ENCODE results near the gene CPT1C.
A peak's percentile ranks its signal among the peaks of the same experiment; 100 is the strongest.

CPT1C gene

DNA sequence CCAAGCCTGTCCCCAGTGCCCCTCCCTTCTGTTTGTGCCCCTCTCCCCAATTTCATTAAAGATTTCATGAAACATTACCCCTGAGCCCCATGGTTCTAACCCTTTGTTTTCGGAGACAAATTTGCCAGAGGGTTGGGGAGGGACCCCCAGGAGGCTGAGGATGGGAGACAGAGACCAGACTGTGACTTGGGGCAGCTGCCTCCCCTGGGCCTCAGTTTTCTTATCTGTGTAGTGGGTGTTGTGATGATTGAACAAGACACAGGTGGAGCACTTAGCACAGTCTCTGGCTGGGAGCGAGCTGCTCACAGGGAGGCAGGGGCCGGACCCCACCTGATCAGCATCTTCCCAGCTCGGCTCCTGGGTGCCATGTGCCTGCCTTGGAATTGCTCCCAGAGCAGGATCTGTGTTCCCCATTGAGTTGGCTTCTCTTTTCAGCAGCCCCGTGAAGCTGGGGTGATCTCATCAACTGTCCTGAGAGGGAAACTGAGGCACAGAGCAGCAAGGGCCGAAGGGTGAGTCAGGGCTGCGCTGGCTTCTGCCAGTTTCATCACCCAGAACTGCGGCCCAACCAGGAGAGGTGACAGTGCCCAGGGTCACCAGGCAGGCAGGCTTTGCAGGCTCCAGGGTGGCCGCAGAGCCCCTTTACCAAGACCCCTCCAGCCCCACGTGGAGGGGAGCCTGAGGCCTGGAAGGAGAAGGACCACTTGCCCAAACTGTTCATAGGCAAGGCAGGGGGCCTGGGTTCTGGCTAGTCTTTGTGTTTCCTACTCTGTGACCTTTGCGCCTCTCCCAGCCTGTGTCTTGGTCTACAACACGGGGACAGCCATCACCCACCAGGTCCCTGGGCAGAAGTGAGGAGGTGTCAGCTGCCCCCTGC is 32.1 kb upstream of the CPT1C start:
- no peak overlapping the region for H3K4me3 ChIP-seq (ENCODE audit: low read depth, low read length)
- DNase-seq (ENCODE audit: low read depth): no peak

DNA sequence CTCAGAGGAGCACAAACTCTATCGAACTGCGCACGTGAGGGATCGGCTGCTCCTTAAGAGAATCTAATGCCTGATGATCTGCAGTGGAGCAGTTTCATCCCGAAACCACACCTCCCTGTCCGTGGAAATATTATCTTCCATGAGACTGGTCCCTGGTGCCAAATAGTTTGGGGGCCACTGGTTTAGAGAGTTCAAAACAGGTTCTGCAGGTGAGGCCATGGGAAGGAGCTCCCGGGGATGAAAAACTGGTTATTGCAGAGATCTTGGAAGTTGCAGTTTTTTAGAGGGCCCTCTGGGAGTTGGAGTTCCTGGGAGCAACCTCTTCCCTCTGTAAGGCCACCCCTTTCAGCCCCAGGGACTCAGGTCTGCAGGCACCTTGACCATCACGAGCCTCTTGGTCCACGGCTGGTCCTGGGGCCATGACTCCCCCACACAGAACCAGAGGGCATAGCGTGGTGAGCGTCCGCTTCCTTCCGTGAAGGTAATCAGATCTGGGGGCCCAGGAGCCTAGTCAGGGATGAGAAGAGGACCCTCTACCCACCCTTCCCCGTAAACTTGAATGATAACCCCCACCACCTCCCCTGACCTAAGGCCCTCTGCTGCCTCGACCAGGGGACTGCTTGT is 30.5 kb upstream of the CPT1C start:
- no peak overlapping the region for H3K4me3 ChIP-seq (ENCODE audit: low read depth, low read length)
- DNase-seq (ENCODE audit: low read depth): no peak

DNA sequence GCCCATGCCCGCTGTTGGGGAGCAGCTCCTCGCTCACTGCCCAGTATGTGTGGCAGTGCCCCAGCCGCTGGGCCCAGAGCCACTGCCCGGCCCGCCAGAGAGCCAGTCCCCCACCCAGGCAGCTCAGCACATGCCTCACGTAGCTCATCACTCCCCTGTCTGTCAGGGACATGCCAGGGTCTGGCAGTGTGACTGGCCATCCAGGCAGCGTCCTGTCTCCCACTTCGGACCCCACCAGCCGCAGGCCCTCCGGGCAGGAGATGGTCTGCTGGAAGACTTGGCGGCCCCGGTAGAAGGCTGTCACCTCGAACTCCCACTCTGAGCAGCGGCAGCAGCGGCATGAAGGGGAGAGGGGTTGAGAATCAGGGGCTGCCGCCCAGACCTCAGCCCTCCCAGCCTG is 28.9 kb upstream of the CPT1C start:
- DNase-seq (ENCODE audit: low read depth): no peak
- H3K4me3 ChIP-seq (ENCODE audit: low read depth, low read length): no peak overlapping the region

DNA sequence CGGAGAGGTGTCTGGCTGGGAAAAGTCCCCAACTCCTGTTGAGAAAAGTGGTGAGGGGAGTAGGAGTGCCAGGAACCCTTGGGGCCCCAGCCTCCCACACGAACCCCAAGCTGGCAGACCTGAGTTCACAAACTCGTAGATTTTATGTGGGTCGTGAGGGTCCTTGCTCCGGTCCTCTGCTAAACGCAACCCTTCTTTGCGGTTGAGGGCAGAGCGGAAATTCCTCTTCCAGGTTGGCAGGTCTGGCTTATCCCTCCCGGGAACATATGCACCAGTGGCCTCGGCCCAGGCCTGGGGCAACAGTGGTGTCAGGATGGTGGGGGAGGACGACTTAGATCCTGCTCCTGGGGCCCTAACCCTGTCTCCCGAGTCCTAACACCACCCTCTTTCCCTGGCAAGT is 27.7 kb upstream of the CPT1C start:
- no peak overlapping the region for H3K4me3 ChIP-seq (ENCODE audit: low read depth, low read length)
- no peak for DNase-seq (ENCODE audit: low read depth)

DNA sequence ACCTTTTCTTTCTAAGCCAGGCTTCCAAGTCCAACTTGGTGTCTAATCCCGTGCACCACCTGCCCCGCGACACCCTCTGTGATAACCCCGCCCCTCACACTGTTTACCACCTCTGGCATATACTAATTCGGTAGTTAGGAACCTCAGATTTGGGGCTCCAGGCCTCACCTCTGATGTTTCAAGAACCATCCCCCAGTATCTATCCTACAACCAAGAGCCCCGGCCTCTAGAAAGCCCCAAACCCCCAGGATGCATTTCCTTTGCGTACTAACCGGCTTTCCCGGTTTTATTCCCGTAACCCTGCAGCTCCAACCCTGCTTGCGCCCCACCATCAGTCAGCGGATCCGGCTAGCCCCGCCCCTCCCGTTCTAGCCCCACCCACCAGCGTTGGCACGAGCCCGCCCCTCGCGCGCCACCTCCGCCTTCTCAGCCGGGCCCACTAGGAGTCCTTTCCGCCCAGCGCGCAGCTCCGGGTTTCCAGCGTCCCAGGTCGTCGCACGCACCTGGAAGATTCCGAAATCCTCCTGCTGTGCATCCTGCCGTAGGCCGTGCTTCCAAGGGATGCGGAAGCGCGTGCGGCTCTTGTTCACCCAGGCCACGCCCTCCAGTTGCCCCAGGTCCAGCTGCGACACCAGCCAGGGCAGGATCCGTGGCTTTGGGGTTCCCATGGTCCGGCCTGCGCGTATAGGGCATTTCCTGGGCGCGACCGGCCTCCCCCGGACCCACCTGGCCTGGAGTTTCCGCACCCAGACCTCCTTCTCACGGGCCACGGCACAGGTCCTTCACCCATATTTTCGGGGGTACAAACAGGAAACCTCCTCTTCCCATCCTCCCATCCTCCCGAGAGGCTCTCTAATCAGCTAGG is 26.5 kb upstream of the CPT1C start:
- DNase-seq (ENCODE audit: low read depth): peak; percentile 41

DNA sequence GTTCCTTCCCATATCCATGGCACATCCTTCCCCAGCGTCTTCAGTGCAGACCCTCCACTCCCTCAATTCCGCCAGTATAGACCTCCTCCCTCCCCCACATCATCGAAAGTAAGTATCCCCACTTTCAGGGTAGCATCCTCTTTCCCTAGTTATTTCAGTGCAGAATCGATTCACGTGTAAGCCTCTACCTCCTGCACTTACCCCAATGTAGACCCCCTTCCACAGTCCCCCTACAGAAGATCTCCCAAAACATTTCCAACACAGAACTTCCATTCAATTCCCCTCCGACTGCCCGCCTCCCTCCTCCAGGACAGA is 25.9 kb upstream of the CPT1C start:
- peak overlapping the region; percentile 95 for H3K4me3 ChIP-seq (ENCODE audit: low read depth, low read length)
- no peak for DNase-seq (ENCODE audit: low read depth)

More for the DNA sequence above, 26.5 kb upstream of the CPT1C start:
- H3K4me3 ChIP-seq (ENCODE audit: low read depth, low read length): peak overlapping the region; percentile 95

DNA sequence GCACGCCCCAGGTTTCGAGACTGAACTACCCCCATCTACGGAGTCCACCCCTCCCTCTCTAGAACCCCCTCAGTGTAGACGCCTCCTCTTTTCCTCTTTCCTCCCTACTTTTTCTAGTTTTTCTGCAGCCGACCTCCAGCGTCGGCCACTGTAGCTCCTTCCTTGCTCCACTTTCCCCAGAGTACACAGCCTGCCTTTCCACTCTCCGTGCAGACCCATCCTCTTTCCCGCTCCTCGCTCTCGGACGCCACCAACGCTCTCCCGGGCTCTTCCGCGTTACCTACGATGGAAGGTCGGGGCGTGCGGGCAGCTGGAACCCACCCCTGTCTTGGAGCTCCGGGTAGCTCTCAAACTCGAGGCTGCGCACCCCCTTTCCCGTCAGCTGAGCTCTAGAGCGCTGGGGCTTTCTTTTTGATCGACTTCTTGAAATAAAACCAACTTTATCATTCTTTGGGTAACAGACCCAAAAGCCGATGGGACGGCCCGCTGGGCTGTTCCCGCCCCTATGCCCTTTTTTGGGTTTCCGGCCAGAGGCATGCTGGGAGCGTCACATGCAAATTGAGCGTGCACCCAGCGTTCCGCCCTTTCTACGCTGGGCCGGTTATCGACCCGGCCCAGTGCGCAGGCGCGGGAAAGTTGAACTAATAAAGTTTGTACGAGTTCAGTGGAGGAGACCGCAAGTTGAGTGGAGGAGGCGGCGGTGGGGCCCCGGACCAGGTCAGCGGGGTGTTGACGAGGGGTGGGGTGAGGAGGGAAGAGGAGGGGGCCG is 25.4 kb upstream of the CPT1C start, which contains the start of the genes BCL2L12 and IRF3:
BCL2L12 (plus strand) TSS at position 583 of the 769 bp plus-strand sequence. CDS start 760 bp downstream, outside the sequence.
IRF3 (minus strand) TSS at position 507 of the 769 bp plus-strand sequence. CDS start 1,019 bp downstream, outside the sequence.
- H3K4me3 ChIP-seq (ENCODE audit: low read depth, low read length): peak within 1 kb of the TSS; percentile 95
- DNase-seq (ENCODE audit: low read depth): peak; percentile 83

DNA sequence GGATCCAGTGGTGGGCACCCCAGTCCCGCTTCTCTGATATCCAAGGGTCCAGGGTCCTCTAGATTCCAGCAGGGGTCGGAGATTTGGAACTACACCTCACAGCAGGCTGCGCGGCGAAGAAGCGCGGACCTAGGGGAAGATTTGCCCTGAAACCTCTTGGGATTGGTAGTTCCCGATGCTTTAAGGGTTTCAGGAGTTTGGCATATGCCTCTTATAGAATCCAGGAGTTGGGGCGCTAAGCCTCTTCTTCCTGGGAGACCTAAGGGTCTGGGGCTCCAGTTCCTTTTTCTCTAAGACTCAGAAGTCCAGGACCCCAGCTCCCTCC is 24.8 kb upstream of the CPT1C start:
- peak overlapping the region; percentile 95 for H3K4me3 ChIP-seq (ENCODE audit: low read depth, low read length)
- DNase-seq (ENCODE audit: low read depth): no peak

DNA sequence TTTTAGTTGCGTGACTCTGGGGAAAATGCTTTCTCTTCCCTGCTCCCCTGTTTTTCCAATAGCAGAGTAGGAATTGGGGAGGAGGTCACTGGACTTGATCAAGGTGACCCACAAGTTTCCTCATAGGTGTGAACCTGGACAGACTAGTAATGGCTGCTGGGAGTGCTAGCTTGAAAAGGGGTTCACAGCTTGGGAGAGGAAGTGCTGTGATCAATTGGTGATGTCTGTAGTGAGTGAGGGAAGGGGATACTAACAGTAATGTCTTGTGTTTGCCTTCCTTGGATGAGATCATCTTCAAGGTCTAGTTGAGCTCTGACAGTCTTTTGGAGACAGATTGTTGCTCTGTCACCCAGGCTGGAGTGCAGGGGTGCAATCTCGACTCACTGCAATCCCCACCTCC is 23.4 kb upstream of the CPT1C start:
- H3K4me3 ChIP-seq (ENCODE audit: low read depth, low read length): no peak overlapping the region
- no peak for DNase-seq (ENCODE audit: low read depth)

DNA sequence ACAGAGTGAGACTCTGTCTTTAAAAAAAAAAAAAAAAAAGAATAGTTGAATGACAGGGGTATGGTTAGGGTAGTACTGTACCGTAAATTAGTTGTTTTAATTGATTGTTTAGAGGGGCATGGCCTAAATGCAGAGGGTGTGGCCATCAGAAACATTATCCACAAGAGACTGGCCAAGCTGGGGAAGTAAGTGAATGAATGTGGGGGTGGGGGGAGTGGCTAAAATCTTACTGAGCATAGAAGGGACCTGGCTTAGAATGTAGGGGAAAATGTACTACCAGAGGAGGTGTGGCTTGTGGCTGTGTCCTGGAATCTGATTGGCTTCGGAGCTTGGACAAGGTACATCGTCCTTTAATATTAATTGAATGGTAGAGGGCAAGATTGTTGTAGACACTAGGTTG is 21.4 kb upstream of the CPT1C start:
- DNase-seq (ENCODE audit: low read depth): no peak
- H3K4me3 ChIP-seq (ENCODE audit: low read depth, low read length): no peak overlapping the region

DNA sequence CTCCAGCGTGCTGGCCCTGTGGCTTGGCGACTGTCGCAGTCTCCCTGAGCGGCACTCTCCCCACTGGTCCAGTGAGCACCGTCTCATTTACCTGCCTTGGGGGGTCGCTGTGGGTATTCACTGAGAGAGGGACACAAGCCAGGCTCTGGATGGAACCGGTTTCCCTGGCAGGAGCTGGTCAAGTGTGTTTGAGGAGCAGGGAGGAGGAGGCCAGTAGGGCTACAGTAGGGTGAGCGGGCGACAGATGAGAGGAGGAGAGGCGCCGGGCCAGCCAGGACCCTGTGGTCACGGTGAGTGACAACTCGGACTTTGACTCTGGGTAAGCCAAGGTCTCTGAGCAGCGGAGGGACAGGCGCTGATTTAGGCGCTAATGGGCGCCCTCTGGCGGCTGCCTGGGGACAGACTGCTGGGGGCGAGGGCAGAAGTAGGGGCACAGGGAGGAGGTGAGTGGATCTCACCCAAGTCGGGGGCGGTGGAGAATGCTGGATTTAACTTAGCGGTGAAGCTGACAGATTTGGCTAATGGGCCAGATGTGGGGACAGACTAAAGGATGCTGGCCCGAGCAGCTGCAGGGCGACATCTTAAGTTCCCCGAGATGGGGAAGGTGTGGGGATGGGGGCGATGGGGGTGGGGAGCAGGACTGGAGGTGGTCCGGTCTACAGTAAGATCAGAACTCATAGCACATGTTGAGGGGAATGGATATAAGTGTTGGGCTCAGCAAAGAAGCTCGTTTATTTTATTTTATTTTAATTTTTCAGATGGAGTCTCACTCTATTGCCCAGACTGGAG is 18.6 kb upstream of the CPT1C start:
- no peak overlapping the region for H3K4me3 ChIP-seq (ENCODE audit: low read depth, low read length)
- no peak for DNase-seq (ENCODE audit: low read depth)

DNA sequence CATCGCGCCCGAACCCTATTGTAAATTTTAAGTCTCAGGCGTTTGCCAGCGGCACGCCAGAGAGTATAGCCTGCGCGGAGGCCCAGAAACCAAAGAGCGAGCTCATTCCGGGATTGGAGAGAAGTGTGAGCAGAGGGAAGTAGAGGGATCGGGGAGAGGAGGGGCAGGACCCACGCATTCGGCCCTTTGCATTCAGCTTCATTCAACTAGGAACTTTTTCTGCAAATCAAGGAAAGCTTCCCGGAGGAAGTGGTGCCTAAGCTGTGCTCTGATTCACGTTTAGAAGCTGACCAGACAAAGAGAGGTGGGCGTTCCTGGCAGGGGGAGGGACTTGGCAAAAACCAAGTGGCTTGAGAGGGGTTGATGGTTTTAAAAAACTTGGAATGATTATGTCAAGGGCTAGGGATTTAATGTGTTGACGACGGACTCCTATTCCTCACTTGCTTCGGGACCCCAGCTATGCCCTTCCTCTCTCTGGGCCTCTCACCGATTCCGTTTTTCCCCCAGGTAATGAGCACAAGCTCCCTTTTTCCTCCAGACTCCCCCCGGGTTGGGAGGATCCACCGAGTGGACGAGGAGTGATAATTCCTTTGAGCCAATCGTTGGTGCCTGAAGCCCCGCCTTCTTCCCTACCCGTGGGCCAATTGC is 14.7 kb upstream of the CPT1C start:
- DNase-seq (ENCODE audit: low read depth): peak; percentile 74
- H3K4me3 ChIP-seq (ENCODE audit: low read depth, low read length): peak overlapping the region; percentile 45

DNA sequence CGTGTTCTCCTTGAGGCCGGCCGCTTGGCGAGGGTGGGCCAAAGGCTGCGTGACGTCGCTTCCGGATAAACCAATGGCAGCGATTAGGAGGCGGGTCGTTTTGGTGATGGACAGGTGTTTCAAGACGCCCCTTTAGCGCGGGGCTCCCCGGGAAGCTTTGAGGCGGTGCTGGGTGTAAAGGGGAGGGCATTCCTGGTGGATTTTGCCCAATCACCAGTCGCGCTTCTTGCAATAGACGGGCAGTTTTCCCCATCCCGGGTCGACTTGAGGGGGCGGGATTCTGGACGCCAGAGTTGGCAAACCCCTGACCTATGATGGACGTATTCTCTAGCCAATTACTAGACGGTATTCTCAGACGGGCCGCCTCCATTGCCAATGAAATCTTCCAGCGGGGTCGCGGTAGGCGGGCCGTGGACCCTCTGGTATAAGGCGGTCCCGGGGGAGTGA is 14.1 kb upstream of the CPT1C start:
- peak overlapping the region; percentile 100 for H3K4me3 ChIP-seq (ENCODE audit: low read depth, low read length)
- DNase-seq (ENCODE audit: low read depth): peak; percentile 100

DNA sequence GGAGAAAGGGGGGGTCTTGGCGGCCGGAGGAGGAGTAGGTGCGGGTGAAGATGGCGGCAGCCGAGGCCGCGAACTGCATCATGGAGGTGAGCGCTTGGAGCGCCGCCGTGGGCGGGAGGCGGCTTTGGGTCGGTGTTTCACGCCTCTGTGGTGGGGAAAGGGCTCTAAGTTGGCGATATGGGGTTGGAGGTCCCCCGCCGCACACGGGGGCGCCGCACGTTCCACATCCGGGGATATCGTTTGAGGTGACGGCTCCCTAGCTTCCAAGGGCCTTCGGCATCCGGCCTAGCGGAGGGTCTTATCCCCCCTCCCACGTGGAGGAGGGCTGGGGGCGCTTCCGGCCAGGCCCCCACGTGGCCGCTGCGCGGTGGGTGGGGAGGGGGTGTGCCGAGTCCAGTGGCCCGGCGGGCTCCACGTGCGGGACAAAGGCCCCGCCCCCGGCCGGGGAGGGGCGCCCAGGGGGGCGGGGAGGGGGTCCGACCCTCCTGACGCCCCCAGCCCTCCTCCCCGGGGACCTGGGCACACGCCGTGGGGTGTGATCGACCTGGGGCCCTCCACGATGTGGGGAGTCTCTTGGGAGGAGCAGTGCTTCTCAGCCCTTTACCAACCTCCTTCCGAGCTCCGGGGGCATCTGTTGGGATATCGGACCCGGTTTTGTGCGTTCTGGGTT is 13.6 kb upstream of the CPT1C start, which contains the start of gene PRMT1:
PRMT1 (plus strand) TSS at position 41 of the 670 bp plus-strand sequence; CDS start at position 51, 10 bp downstream.
- H3K4me3 ChIP-seq (ENCODE audit: low read depth, low read length): peak within 1 kb of the TSS; percentile 100
- no peak for DNase-seq (ENCODE audit: low read depth)

DNA sequence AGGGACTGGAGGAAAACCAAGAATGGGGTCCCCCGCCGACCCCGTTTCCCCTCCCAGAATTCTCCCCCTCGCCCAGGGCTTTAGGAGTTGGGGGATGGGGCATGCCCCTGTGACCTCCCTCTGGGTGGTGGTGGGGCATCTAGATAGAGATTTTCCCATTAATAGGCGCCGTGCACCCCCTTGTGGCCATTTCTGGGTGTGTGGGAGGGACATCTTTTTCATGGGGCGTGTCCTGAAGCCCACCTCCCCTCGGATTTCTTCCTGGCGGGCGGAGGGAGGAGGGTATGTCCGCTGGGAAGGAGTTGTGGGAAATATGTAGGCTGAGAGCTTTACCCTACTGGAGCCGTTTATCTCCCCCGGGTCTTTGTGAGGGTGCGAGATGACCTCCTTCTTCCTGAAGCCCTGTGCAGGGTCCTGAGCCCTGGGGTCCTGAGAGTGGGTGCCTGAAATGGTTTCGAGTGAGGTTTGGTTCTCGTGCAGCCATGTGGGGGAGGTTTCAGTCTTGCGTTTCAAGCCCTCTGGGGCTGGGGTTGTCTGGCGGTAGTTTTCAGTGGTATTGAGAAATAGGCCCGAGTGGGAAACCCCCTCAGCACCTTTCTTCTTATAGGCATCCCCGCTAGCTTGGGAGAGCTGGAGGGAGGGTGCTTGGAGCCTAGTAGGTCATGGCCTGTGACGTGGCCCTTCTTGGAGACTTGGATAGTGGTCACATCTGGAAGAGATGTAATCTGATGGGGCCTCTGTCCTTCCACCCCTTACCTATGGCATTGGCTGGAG is 12.8 kb upstream of the CPT1C start:
- peak; percentile 13 for DNase-seq (ENCODE audit: low read depth)

DNA sequence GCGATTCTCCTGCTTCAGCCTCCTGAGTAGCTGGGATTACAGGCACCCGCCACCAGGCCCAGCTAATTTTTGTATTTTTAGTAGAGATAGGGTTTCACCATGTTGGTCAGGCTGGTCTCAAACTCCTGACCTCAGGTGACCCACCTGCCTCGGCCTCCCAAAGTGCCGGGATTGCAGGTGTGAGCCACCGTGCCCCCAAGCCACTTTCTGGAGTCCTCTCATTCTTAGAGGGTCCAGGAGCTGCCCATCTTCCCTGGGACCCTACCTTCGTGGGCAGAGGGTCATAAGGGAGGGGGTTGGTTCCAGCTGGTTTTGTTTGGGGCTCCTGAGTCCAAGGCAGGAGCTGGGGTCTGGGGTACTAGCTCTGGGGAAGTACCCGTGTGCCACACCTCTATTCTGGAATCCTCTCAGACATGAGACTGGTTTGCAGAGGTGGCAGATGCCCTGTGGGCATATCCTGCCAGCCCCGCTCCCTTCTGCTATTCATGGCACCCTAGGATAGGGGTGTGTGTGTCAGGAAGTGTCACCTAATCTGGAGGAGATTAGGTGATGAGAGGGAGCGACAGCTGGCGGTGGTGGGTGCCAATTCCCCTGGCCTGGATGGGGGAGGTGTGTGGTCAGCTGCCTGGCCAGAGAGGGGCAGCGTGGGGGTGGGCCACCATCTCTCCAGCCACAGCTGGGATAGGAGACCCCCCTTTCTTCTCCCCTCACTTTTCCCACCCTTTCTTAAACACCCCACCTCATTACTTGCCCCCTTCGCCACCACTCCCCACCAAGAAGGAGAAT is 11.7 kb upstream of the CPT1C start:
- DNase-seq (ENCODE audit: low read depth): no peak

More for the DNA sequence above, 12.8 kb upstream of the CPT1C start:
- peak overlapping the region; percentile 100 for H3K4me3 ChIP-seq (ENCODE audit: low read depth, low read length)

More for the DNA sequence above, 11.7 kb upstream of the CPT1C start:
- H3K4me3 ChIP-seq (ENCODE audit: low read depth, low read length): peak overlapping the region; percentile 2

Measured in skeletal muscle cell (primary cell).